ENCODE data around the gene APOL3.
"Not testable (repeated sequence)": the region's sequence is repeated elsewhere in the genome, so short reads cannot be mapped to it uniquely, and the experiment has no call there.

Gene APOL3

GRCh38 chr22:36106910-36107309 is 53.6 kb downstream of the APOL3 start:
- H3K36me3 ChIP-seq (ENCODE audit: insufficient read depth, low read length), result no peaks in the 10 kb centered on the region
- H3K9me3 ChIP-seq (ENCODE audit: low read length), result no peaks in the 10 kb centered on the region
- H3K27me3 ChIP-seq (ENCODE audit: control insufficient read depth in 1 of 2, insufficient read depth in 2 of 2, low read length in 2 of 2), result no peaks in the 10 kb centered on the region
- H3K27ac ChIP-seq (ENCODE audit: low read depth, low read length), result no peak overlapping the region
- H3K4me3 ChIP-seq (ENCODE audit: low read depth in 1 of 2, low read length in 2 of 2), result no peak overlapping the region
- H3K4me1 ChIP-seq (ENCODE audit: insufficient read depth, low read length), result no peaks in the 10 kb centered on the region
- H3K9ac ChIP-seq (ENCODE audit: low read length), result no peak overlapping the region

- H3K4me1 ChIP-seq (ENCODE audit: insufficient read depth, low read length), result no peaks in the 10 kb centered on the region
- no peak overlapping the region for H3K9ac ChIP-seq (ENCODE audit: low read length)
- no peaks in the 10 kb centered on the region for H3K9me3 ChIP-seq (ENCODE audit: low read length)
- no peaks in the 10 kb centered on the region for H3K36me3 ChIP-seq (ENCODE audit: insufficient read depth, low read length)
- no peak overlapping the region for H3K27ac ChIP-seq (ENCODE audit: low read depth, low read length)
- H3K27me3 ChIP-seq (ENCODE audit: control insufficient read depth in 1 of 2, insufficient read depth in 2 of 2, low read length in 2 of 2), result no peaks in the 10 kb centered on the region
- H3K4me3 ChIP-seq (ENCODE audit: low read depth in 1 of 2, low read length in 2 of 2), result no peak overlapping the region
These were observed 55.6 kb downstream of the APOL3 start for GRCh38 chr22:36104988-36105387.

GRCh38 chr22:36104435-36104834 is 56.1 kb downstream of the APOL3 start:
- H3K9ac ChIP-seq (ENCODE audit: low read length), result no peak overlapping the region
- no peaks in the 10 kb centered on the region for H3K4me1 ChIP-seq (ENCODE audit: insufficient read depth, low read length)
- H3K9me3 ChIP-seq (ENCODE audit: low read length), result no peaks in the 10 kb centered on the region
- H3K36me3 ChIP-seq (ENCODE audit: insufficient read depth, low read length), result no peaks in the 10 kb centered on the region
- H3K27ac ChIP-seq (ENCODE audit: low read depth, low read length), result no peak overlapping the region
- no peaks in the 10 kb centered on the region for H3K27me3 ChIP-seq (ENCODE audit: control insufficient read depth in 1 of 2, insufficient read depth in 2 of 2, low read length in 2 of 2)
- H3K4me3 ChIP-seq (ENCODE audit: low read depth in 1 of 2, low read length in 2 of 2), result no peak overlapping the region

DNA sequence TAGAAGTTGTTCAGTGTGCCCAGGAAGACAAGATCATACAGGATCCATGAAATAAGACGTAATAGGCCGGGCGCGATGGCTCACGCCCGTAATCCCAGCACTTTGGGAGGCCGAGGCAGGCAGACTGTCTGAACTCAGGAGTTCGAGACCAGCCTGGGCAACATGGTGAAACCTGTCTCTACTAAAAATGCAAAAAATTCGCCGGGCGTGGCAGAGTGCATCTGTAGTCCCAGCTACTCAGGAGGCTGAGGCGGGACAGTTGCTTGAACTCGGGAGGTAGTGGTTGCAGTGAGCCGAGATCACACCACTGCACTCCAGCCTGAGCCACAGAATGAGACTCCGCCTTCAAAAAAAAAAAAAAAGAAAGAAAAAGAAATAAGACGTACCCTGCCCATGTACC is 56.7 kb downstream of the APOL3 start:
- Histone ChIP-seq H3K4me3 (ENCODE audit: low read depth in 1 of 2, low read length in 2 of 2) (no peak overlapping the region), H3K36me3 (ENCODE audit: insufficient read depth, low read length) (no peaks in the 10 kb centered on the region)

DNA sequence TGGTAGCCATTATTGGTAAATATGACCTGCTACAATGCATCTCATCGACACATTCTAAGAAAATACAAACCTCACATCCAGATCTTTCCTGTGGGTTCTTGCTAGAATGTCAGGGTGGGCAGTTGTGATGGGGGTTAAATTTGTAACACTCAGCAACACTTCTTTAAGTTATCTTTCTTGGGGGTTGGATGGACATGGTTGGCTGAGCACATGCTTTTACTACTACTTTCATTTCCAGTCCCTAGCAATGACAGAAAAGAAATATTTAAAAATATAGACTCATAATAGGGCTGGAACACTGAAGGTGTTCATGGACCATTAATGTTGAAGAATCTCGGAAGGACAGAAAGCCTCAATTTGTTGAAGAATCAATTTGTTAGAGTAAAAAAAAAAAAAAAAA is 57.6 kb downstream of the APOL3 start:
- Histone ChIP-seq H3K4me1 (ENCODE audit: insufficient read depth, low read length) (no peaks in the 10 kb centered on the region), H3K9ac (ENCODE audit: low read length) (no peak overlapping the region), H3K9me3 (ENCODE audit: low read length) (no peaks in the 10 kb centered on the region), H3K27me3 (ENCODE audit: control insufficient read depth in 1 of 2, insufficient read depth in 2 of 2, low read length in 2 of 2) (no peaks in the 10 kb centered on the region), H3K4me3 (ENCODE audit: low read depth in 1 of 2, low read length in 2 of 2) (no peak overlapping the region), H3K27ac (ENCODE audit: low read depth, low read length) (no peak overlapping the region), H3K36me3 (ENCODE audit: insufficient read depth, low read length) (no peaks in the 10 kb centered on the region)

More for the DNA sequence above, 56.7 kb downstream of the APOL3 start:
- no peak overlapping the region for H3K27ac ChIP-seq (ENCODE audit: low read depth, low read length)
- H3K27me3 ChIP-seq (ENCODE audit: control insufficient read depth in 1 of 2, insufficient read depth in 2 of 2, low read length in 2 of 2), result no peaks in the 10 kb centered on the region
- no peaks in the 10 kb centered on the region for H3K4me1 ChIP-seq (ENCODE audit: insufficient read depth, low read length)
- H3K9me3 ChIP-seq (ENCODE audit: low read length), result no peaks in the 10 kb centered on the region
- H3K9ac ChIP-seq (ENCODE audit: low read length), result no peak overlapping the region

DNA sequence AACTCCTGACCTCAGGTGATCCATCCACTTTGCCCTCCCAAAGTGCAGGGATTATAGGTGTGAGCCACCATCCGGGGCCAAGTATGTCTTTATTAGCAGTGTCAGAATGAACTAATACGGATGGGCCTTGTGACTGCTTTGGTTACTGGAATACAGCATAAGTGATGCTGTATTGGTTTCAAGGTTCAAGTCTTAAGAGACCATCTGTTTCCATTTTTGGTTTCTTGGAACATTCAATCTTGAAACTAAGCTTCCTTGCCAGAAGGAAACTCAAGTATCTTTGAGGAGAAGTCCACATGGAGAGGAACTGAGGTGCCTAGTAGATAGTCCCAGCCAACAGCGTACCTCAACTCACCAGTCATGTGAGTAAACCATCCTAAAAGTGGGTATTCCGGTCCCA is 58.8 kb downstream of the APOL3 start:
- Histone ChIP-seq H3K9me3 (ENCODE audit: low read length) (no peaks in the 10 kb centered on the region), H3K4me3 (ENCODE audit: low read depth in 1 of 2, low read length in 2 of 2) (no peak overlapping the region), H3K9ac (ENCODE audit: low read length) (no peak overlapping the region), H3K27me3 (ENCODE audit: control insufficient read depth in 1 of 2, insufficient read depth in 2 of 2, low read length in 2 of 2) (no peaks in the 10 kb centered on the region), H3K4me1 (ENCODE audit: insufficient read depth, low read length) (no peaks in the 10 kb centered on the region), H3K27ac (ENCODE audit: low read depth, low read length) (no peak overlapping the region), H3K36me3 (ENCODE audit: insufficient read depth, low read length) (no peaks in the 10 kb centered on the region)

- not testable (repeated sequence) for H3K4me3 ChIP-seq (ENCODE audit: low read depth in 1 of 2, low read length in 2 of 2); H3K27me3 ChIP-seq (ENCODE audit: control insufficient read depth in 1 of 2, insufficient read depth in 2 of 2, low read length in 2 of 2); H3K9me3 ChIP-seq (ENCODE audit: low read length); H3K27ac ChIP-seq (ENCODE audit: low read depth, low read length); H3K36me3 ChIP-seq (ENCODE audit: insufficient read depth, low read length); H3K9ac ChIP-seq (ENCODE audit: low read length); H3K4me1 ChIP-seq (ENCODE audit: insufficient read depth, low read length)
These were observed 59.6 kb downstream of the APOL3 start for GRCh38 chr22:36100908-36101307.

DNA sequence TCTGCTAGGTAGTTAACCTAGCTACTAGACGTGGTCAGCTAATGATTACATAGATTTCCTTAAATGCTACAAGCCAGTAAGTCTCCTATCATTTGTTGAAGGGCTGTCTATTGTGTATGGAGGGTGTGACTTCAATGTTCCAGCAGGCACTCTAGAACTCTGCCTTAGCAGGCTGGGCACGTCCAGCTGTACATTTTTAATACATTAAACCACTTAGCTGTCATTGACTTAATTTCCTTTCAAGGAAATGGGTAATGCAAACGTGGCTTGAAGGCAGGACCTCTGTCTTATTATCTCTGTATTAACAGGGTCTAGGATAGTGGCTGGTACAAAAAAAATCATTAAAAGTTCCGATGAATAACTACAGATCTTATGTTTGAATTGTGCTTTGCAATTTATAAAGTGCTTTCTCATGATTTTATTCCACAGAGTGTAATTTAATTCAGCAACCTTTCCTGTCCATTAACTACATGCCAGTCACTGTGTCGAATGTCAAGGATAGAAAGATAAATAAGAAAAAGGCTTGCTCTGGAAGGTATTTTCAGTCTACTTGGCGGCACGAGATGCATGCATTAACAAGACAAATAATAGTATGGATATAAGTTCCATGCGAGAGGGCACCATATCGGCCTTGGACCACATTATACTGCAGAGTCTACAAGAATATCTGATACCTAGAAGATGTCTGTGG is 60.3 kb downstream of the APOL3 start:
- H3K9me3 ChIP-seq (ENCODE audit: low read length), result no peaks in the 10 kb centered on the region
- H3K36me3 ChIP-seq (ENCODE audit: insufficient read depth, low read length), result no peaks in the 10 kb centered on the region
- H3K4me3 ChIP-seq (ENCODE audit: low read depth in 1 of 2, low read length in 2 of 2), result no peak overlapping the region
- no peaks in the 10 kb centered on the region for H3K4me1 ChIP-seq (ENCODE audit: insufficient read depth, low read length)
- no peak overlapping the region for H3K27ac ChIP-seq (ENCODE audit: low read depth, low read length)
- H3K9ac ChIP-seq (ENCODE audit: low read length), result no peak overlapping the region
- H3K27me3 ChIP-seq (ENCODE audit: control insufficient read depth in 1 of 2, insufficient read depth in 2 of 2, low read length in 2 of 2), result no peaks in the 10 kb centered on the region

GRCh38 chr22:36099561-36099960 is 61.0 kb downstream of the APOL3 start:
- H3K9me3 ChIP-seq (ENCODE audit: low read length); H3K9ac ChIP-seq (ENCODE audit: low read length): not testable (repeated sequence)

DNA sequence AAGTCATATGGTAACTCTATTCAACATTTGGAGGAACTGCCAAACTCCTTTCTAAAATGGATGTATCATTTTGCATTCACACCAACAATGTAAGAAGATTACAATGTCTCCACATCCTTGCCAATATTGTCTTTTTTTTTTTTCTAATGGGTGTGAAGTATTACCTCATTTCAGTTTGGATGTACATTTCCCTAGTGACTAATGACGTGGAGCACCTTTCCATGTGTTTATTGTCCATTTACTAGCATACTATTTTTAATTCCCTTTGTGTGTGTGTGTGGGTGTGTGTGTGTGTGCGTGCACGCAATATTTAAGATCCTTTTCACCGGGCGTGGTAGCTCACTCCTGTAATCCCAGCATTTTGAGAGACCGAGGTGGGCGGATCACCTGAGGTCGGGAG is 62.7 kb downstream of the APOL3 start:
- no peak overlapping the region for H3K27ac ChIP-seq (ENCODE audit: low read depth, low read length)
- H3K9ac ChIP-seq (ENCODE audit: low read length), result no peak overlapping the region
- no peak overlapping the region for H3K4me3 ChIP-seq (ENCODE audit: low read depth in 1 of 2, low read length in 2 of 2)
- H3K9me3 ChIP-seq (ENCODE audit: low read length), result no peaks in the 10 kb centered on the region
- H3K36me3 ChIP-seq (ENCODE audit: insufficient read depth, low read length), result no peaks in the 10 kb centered on the region
- no peaks in the 10 kb centered on the region for H3K27me3 ChIP-seq (ENCODE audit: control insufficient read depth in 1 of 2, insufficient read depth in 2 of 2, low read length in 2 of 2)
- no peaks in the 10 kb centered on the region for H3K4me1 ChIP-seq (ENCODE audit: insufficient read depth, low read length)

More at GRCh38 chr22:36099561-36099960, 61.0 kb downstream of the APOL3 start:
- H3K4me1 ChIP-seq (ENCODE audit: insufficient read depth, low read length); H3K36me3 ChIP-seq (ENCODE audit: insufficient read depth, low read length); H3K4me3 ChIP-seq (ENCODE audit: low read depth in 1 of 2, low read length in 2 of 2); H3K27ac ChIP-seq (ENCODE audit: low read depth, low read length); H3K27me3 ChIP-seq (ENCODE audit: control insufficient read depth in 1 of 2, insufficient read depth in 2 of 2, low read length in 2 of 2): not testable (repeated sequence)

DNA sequence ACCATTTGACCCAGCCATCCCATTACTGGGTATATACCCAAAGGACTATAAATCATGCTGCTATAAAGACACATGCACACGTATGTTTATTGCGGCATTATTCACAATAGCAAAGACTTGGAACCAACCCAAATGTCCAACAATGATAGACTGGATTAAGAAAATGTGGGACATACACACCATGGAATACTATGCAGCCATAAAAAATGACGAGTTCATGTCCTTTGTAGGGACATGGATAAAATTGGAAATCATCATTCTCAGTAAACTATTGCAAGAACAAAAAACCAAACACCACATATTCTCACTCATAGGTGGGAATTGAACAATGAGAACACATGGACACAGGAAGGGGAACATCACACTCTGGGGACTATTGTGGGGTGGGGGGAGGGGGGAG is 69.8 kb downstream of the APOL3 start:
- not testable (repeated sequence) for H3K9ac ChIP-seq (ENCODE audit: low read length); H3K27me3 ChIP-seq (ENCODE audit: control insufficient read depth in 1 of 2, insufficient read depth in 2 of 2, low read length in 2 of 2); H3K9me3 ChIP-seq (ENCODE audit: low read length); H3K4me1 ChIP-seq (ENCODE audit: insufficient read depth, low read length); H3K36me3 ChIP-seq (ENCODE audit: insufficient read depth, low read length); H3K4me3 ChIP-seq (ENCODE audit: low read depth in 1 of 2, low read length in 2 of 2); H3K27ac ChIP-seq (ENCODE audit: low read depth, low read length)
